SH-SY5Y (cell line): Measurements from ENCODE around the gene TMEM101.

ENCODE experiments used
- GATA2 ChIP-seq: IDR thresholded peaks from 2 replicates; pipeline ENCODE4 v1.6.1; 2011; ENCODE audit warnings: mild to moderate bottlenecking, low read depth, low read length
- GATA3 ChIP-seq: IDR thresholded peaks from 2 replicates; pipeline ENCODE4 v1.6.1; 2011; ENCODE audit warnings: low read depth, mild to moderate bottlenecking, low read length, moderate library complexity

- TF ChIP-seq GATA3 (no peak), GATA2 (no peak)
Measured at GRCh38 chr17:44011876-44012275, 2.9 kb downstream of the TMEM101 start.
